Stomach (tissue), 4 donors: ENCODE results near the gene IQSEC1.

Experiments
- EP300 ChIP-seq: sonication (generic); formaldehyde crosslinking; IDR thresholded peaks from one replicate; pipeline ENCODE4 v1.6.1; 2017; ENCODE audit warnings: antibody characterized with exemption
- POLR2A ChIP-seq, 4 donors: fragments of 450-650 bp; IDR thresholded peaks; one replicate each; pipeline ENCODE4 v1.6.1; 2016; ENCODE audit warnings: antibody characterized with exemption in 4 of 4, control low read depth in 2 of 4, mild to moderate bottlenecking in 1 of 4, moderate library complexity in 1 of 4
- TF ChIP-seq, protein P1 (sequence below), 7 experiments: fragments of 450-650 bp in 4 of 7; fragments of 200-600 bp in 3 of 7; sonication (generic) in 3 of 7; IDR thresholded peaks; one replicate each; pipeline ENCODE4 v1.5.1; 2016 to 2019; ENCODE audit warnings: antibody characterized with exemption in 7 of 7, control low read depth in 2 of 7, mild to moderate bottlenecking in 1 of 7

DNA sequence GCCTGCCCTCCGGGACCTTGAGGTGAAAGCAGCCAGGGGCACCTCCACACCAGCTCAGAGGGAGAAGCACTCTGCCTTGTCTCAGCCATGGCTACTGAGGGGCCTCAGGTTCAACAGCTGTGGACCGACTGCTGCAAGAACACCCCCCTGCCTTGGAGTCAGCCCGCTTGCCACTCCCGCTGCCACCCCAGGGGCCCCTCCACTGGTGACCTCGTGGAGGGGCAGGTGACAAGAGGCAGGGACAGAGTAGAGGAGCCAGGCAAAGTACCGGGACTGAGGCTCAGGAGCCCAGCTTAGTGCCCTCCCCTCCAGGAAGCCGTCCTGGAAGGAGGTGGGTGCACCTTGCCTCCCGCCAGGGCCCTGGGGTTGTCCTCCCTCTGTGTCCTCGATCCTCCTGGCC, 152.3 kb downstream of the IQSEC1 start:
- TF ChIP-seq, protein P1, sequence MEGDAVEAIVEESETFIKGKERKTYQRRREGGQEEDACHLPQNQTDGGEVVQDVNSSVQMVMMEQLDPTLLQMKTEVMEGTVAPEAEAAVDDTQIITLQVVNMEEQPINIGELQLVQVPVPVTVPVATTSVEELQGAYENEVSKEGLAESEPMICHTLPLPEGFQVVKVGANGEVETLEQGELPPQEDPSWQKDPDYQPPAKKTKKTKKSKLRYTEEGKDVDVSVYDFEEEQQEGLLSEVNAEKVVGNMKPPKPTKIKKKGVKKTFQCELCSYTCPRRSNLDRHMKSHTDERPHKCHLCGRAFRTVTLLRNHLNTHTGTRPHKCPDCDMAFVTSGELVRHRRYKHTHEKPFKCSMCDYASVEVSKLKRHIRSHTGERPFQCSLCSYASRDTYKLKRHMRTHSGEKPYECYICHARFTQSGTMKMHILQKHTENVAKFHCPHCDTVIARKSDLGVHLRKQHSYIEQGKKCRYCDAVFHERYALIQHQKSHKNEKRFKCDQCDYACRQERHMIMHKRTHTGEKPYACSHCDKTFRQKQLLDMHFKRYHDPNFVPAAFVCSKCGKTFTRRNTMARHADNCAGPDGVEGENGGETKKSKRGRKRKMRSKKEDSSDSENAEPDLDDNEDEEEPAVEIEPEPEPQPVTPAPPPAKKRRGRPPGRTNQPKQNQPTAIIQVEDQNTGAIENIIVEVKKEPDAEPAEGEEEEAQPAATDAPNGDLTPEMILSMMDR (IDR thresholded peaks at IDR 0.05): no peak
- no peak for TF ChIP-seq POLR2A (IDR thresholded peaks at IDR 0.05)
- no peak for TF ChIP-seq EP300
